GM21515 (cell line): ENCODE measurements around the gene IL26.
"Not testable (repeated sequence)": the region's sequence is repeated elsewhere in the genome, so short reads cannot be mapped to it uniquely, and the experiment has no call there.

Experiments used
- ATAC-seq: cut with Tn5 transposase; IDR thresholded peaks from one replicate; pipeline ENCODE4 v1.9.1; 2021; ENCODE audit not compliant: unreplicated experiment

IL26 gene

DNA sequence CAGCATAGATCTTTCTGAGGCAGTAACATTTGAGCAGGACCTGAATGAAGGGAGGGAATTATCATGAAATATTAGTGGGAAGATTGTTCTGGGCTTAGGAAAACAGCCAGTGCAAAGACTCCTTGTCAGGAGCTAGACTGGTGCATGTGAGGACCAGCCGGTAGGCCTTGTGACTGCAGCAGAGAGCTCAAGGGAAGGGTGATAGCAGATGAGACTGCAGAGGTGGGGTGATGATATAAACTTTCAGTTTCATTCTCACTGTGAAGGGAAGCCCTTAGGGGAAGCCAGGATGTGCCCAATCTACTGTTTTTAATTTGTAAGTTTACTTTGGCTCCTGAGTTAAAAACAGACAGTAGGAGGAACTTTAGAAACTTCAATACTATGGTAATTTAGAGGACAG lies 15.4 kb upstream of the IL26 start:
- ATAC-seq = peak; percentile 97

DNA sequence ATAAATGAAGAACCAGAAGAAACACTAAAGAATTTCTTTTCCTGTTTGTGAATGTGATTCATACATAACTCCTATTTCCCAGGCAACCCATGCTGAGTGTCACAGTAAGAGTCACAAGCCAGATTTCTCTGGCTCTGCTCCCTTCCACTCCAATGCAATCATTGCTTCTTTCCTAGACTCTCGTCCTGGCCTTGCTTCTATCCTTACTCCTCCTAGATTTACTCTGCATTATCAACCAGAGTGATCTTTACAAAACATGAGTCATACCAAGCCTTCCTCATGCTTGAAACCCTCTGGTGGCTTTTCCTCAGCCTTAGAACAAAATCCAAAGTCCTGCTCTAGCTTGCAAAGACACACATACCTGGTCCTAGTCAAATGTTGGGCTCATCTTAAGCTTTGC lies 14.5 kb upstream of the IL26 start:
- no peak for ATAC-seq

DNA sequence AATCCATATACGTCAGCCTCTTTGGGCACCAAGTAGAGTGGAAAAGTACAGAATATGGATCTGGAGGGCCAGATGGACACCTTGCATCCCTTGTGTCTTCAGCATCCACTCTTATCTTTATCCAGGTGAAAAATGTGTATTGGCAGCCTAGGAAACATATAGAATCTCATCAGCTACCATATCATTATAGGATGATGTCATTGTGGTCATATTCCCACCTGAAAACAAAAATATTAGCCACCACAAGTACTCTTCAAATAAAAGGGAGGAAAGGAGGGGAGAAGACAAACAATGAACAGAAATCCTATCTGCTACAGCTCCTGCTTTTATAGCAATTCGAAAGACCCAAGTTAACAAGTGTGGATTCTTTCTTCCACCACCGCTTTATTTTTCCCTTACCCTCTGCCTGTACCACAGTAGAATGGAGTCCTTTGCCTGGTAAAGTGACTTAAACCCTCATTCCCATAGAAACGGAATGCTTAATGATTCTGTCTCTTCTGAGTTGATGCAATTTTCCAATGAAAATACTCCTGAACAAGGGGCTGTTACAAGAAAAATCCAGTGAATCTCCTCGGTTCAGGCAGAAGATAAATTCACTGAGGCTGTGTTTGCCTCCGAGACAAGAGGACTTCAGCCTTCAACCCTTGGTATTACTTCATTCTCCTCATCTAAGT lies 13.8 kb upstream of the IL26 start:
- ATAC-seq = no peak

DNA sequence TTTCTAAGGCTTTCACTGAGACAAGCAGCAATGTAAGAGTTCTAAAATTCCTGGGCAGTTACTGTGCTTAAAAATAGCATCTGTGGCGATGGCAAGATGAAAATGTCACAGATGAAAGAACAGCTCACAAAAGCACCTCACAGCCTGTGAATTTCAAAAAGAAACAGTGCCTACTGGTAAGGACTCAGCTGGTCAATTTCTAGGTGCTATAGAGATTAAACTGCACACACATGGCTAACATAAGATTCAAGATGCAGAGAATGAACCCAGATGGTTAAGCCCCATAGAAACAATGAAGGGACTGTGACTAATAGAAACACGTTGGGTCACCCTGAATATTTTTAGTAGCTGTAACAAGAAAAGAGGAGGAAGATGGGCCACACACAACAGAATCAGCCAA lies 12.0 kb upstream of the IL26 start:
- no peak for ATAC-seq

DNA sequence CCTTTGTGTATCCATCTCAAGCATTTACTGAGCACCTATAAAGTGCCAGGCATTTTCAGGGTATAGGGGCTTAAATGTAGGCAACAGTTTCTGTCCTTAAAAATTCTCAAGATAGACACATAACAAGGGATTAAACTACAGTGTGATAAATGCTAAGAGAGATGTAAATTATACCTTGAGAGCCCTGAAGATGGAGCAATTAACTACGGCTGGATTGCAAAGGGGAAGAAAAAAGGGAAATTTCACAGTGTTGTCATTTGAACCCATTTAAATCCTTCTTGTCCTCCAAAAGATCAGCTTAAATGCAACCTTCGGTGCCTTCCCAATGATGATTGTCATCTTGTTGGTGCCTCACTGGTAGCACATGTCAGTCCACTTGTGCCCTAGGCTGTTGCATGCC lies 11.5 kb upstream of the IL26 start:
- no peak for ATAC-seq

DNA sequence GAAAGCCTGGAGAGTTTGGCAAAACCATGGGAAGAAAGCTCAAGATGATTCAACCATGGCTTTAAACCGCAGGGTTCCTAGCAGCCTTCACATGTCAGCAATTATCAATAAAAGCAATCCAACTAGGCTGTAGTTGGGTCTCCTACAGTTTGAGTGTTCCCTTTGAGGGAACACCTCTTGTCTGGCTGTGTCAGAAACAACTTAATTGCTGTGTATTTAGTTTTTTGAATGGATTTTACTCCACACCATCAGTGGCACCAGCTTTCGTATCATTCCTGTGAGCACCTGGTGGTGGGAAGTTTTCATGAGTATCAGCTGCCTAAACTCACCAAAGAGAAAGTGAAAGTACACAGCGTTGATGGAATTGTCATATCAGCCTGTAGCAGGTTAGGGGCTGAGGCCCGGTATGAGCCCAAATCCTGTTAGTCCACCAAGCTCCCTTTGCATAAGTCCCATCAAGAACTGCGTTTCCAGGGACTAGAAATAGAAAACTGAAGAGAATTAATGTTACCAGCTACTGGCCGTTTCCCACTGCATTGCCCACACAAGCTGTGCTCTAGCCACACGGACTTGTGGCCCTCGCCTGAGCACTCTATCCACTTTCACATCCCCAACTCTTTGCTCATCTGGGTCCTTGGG lies 10.9 kb upstream of the IL26 start:
- peak; percentile 64 for ATAC-seq

DNA sequence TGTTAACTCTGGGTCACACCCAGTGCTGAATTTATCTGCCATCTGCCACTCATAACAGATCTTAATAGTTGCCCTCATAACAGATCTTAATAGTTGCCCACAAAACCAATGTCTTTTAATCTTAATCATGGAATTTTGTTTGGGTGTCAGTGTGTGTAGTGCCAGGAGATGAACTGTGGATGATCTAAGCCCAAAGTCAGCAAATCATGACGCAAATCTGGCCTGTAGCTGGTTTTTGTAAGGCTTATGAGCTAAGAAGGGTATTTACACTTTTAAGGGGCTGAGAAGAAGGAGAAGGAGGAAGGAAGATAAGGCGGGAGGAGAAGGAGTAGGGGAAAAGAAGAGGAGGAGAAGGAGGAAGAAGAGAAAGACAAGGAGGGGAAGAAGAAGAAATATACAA lies 10.0 kb upstream of the IL26 start:
- ATAC-seq = no peak

DNA sequence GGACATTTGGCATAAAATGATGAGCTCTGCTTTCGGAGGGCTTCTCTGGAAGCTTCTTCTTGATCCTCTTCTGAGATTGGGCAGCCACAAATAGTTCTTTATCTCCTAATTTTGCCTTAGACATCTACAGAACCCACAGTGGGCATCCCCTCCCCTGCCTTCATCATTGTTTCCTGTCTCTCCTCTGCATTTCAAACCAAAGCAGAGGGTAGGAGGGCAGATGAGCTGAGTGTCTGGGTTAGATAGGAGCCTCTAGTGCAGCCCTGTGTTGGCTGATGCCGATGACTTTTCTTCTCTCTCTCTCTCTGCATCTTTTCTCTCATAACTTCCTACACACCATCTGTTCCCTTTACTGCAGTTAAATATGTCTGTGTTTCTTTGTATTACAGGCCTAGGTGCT lies 8.5 kb upstream of the IL26 start:
- no peak for ATAC-seq

DNA sequence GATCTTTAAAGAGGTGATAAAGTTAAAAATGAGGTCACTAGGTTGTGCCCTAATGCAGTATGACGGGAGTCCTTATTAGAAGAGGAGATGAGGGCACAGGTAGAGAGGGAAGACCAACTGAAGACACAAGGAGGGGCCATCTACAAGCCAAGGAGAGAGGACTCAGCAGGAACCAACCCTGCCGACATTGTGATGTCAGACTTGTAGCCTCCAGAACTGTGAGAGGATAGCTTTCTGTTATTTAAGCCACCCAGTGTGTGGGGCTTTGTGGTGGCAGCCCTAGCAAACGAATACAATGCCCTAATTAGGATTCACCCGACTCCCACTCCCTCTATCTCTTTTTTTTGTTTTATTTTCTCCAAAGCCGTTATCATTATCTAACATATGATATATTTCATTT lies 7.9 kb upstream of the IL26 start:
- ATAC-seq = no peak

DNA sequence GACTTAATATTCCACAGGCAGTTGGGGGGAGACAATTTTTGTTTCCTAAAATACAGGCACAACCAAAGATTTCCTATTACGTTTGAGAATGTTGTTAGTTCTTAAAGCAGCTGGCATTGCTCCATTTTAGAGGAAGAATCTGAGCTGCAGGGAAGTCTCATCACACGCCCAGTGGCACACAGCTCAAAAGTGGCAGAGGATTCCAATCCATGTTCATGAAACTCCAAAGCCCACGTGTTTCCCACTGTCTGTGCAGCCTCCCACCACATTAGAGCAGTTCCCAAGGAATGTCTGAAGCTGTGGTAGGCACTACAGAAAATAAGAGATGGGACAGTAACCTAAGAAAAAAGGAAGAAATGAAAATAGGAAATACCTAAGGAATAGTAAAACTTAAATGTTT lies 6.1 kb upstream of the IL26 start:
- ATAC-seq = no peak

DNA sequence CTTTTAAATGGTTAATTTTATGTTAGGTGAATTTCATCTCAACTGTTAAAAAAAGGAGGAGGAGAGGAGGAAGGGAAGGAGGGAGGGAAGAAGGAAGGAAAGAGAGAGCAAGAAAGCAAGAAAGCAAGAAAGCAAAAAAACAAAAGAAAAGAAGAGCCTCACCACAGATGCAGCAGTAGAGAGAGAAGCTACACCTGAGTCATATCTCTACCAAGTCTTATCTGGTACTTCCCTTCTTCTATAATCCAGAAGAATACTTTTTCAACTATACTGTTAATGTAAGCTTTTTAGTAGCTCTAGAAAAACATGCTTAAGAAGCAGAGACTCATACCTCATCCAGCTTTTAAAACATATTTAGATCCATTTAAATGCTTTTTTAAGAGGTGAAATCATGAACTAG lies 5.6 kb upstream of the IL26 start:
- no peak for ATAC-seq

DNA sequence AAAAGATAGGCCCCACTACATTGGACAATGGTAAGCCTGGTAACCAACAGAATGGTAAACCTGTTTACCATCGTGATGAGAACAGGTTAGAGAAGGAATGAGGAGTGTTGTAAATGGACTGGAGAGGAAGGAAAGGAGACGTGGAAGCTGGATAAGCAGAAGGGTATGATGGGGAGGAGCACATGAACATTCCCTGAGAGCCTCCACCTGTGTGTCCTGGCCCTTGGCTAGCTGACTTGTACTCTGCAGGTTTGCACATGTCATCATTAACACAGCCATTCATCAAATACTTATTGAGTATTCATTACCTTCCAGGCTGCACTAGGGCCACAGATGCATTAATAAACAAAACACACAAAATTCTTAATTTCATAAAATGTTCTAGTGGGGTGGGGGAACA lies 4.3 kb upstream of the IL26 start:
- no peak for ATAC-seq

DNA sequence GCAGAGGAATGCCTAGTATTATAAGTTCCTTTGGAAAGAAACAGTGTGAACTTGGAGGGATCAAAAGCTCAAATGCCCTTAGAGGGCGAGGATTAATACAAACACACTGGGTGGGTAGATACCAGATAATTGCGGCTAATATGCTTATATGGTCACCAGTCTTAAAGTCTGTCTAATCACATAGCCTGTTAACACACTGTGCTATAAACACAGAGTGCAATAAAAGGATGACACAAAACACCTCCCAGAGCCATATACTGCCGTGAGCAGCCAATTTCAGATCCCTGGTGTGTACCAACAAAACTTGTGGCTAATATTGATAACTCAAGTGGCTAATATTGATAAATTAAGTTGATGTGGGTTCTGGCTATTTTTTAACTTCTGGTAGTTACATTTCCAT lies 1.7 kb upstream of the IL26 start:
- ATAC-seq = no peak

DNA sequence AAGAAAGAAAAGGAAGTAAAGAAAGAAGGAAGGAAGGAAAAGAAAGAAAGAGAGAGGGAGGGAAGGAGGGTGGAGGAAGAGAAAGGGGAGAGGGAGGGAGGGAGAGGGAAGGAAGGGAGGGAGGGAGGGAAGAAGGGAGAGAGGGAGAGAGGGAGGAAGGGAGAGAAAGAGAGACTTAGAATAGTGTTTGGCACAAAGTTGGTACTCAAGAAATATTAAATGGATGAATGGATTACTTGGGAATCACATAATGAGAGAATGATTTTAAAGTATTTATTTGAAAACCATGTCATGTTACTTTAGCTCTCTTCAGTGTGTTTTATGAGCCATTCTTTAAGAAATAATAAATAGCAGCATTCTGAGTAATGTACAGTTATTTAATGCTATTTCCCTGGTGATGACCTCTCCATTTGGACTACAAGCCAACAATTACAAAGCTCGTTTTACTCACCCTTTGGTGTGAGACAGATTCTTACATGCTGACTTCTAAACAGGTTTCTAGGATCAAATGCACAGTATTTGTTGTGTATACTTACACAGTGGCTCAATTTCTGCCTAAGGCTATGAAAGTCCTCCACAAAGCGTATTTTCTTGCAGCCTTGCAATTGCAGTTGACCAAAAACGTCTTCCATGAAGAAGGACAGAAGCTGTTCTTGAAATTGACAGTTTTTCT lies 861 bp downstream of the IL26 start:
- ATAC-seq = no peak

DNA sequence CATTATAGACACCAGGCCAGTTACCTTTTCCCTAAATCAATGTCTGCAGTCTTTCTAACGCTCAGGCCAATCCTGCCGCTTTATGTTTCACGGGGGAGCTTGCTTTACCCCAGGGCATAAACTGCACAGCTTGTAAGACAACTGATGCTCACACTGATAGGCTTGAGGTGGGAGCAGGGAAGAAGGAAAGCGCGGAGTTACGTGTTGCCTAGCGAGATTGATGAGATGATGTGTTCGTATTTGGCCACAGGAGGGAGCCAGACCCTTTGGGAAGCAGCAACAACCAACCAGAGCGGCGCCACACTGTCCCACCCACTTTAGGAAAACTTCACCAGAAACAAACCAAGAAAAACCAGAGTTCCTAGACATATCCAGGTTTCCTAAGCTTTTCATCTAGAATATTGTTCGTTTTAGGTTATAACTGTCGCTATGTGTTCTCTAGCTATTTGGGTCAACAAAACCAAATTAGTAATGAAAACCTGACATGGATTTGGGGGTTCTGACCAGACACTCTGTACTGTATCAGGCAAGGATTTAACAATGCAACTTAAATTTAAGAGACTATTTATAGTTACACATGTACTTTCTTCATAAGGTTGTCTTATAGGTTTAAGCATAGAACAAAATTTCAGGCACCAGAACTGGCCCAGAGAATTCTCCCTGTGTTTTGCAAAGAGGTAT lies 2.4 kb downstream of the IL26 start:
- peak; percentile 97 for ATAC-seq

DNA sequence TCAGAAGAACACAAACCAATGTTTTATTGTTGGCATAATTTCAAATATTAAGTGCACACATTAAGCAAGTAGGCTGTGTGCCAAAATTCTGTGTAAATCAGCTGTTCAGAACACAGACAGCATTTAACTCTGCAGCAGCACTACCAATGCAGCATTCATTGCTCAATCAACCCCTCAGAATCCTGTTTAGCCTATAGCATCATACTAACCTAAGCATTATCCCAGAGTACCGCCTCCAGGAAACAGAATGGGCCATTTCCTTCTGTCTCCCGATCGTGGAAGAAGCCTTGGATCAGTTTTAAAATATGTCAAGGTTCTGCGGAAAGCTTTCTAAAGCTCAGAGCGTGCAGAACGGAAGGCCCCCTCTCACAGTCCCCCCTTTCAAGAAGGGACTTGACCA lies 3.3 kb downstream of the IL26 start:
- no peak for ATAC-seq

DNA sequence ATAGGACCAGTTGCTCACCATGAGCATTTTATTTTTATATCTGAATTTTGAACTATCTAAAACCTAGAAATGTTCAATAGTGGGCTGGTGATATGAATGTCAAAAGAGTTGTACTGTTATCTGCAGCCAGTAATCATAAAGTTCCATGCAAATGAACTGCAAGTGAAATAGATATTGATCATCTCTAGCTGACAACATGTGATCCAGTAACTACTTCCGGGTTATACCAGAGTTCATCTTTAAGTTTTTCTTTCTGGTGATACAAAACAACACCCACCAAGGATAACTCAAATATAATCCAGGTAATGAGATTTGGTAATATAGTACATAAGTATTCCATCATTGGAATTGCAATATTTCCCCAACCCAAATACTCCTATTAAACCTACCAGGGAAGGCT lies 4.1 kb downstream of the IL26 start:
- ATAC-seq = no peak

DNA sequence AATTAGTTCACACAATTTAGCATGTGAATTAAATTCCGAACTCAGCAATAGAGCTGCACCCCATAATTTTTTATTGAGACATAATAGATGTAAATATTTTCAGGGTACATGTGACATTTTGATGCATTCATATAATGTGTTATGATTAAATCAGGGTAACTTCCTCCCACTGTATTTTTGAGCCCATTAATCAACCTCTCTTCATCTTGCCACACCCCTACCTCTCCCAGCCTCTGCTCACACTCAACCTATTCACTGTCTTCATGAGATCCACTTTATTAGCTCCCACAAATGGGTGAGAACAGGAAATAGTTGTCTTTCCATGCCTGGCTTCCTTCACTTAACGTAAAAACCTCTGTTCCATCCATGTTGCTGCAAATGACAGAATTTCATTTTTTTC lies 14.7 kb downstream of the IL26 start:
- ATAC-seq = no peak

DNA sequence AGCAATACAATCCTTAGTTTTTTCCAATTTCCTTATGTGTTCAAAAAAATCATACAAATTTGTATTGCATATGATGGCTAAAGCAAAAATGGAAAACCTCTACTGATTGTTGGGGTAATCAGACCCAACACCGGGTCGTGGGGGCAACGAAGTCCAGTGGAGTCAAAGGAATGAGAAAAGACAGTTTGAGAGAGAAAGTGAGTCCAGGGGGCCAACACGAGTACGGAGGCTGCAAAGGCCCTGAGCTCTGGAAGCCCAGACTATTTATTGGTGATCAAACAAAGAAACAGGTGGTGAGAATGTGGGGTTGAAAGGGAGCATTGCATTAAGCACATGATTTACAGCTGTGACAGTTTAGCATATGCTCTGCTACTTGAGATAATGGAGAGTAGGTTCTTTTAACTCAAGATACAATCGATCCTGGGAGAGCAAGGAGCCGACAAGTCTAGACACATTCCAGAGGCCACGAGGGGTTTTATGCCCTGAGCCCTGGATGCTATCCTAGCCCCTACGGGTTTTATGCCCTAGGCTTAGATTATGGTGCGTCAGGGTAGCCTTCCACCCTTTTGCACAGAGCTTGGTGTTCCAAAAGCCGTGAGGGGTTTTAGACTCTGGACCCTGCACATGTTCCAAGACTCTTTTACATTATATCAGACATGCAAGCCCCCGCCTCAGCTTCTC lies 16.4 kb downstream of the IL26 start:
- not testable (repeated sequence) for ATAC-seq

DNA sequence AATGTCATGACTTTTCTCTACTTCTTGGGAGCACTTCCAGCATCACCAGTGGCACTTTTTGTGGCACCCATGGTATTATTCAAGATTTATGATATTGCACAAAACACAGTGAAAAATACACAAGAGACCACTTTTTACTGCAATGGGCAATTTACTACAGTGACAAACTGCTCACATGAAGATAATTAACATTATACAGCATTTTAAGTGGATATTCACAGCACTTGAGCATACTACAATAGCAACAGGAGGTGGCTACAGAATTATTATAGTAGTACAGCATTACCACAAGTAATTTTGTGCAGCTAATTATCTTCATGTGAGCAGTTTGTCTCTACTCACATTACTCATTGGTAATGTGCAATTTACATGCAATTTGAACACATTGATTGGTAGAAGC lies 18.3 kb downstream of the IL26 start:
- ATAC-seq = no peak

DNA sequence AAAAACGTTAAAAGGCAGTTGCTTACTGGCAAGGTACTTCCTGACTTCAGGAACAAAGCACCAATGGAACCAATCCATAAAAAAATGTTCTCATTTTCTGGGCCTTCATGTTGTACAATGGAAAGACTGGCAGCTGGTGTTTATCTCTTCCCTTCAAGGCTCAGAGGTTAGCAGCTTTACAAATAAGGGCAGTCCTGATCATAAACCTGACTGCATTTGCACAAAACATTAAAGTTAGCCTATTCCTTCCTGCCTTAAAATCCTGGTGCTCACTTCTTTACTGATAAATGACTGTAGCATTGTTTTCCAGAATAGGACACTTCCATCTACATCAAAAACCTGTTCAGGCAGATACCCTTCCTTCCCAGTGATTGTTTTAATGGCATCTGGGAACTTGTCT lies 19.2 kb downstream of the IL26 start:
- ATAC-seq = no peak
